ENCODE measurements around the gene CASP1.

CASP1 gene

GRCh38 chr11:104979839-104980238 lies 55.1 kb downstream of the CASP1 start:
- DNase-seq = no peak

Data from stimulated activated CD4-positive, alpha-beta T cell treated with anti-CD3 and anti-CD28 coated beads, Interleukin-2, amount 100 ng/mL, for 24 hours (primary cell).